HS-27A (cell line): ENCODE measurements around the gene ASXL3.

ENCODE experiments used
- DNase-seq: peaks from one replicate; pipeline ENCODE4 v3.0.0-alpha.2; 2012; ENCODE audit warnings: low read depth, missing footprints

ASXL3 gene

DNA sequence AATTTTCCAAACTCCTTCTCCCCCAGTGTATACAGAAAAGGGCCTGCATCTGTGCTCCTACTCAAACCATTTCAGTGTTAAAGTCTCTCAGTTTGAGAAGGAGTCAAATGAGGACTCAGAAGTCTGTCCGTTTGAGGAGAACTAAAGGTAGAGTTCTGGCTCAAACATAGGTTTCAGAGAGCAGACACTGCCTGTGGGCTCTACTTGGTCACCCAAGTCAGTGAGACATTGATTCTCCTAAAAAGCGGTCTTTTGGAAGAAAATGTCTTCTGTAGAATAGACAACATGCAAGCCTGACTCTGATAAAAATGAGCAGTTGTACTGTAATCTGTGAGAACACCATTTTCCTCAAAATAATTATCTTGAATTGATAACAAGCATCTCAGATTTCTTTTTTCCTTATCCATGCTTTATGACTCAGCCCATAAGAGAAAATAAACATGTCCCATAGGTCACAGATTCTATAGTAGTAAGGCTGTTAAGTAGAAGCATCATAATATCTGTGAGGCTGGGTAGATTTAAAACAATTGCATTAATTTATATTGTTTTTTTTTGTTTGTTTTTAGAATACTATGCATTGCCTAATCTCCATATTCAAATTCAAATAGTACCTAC lies 82.8 kb downstream of the ASXL3 start:
- no peak for DNase-seq

GRCh38 chr18:33664241-33664874 lies 86.3 kb downstream of the ASXL3 start:
- DNase-seq: no peak

- DNase-seq: no peak
Measured at GRCh38 chr18:33665187-33665586, 87.2 kb downstream of the ASXL3 start.

GRCh38 chr18:33665641-33666040 lies 87.6 kb downstream of the ASXL3 start:
- DNase-seq: no peak

- no peak for DNase-seq
Measured at GRCh38 chr18:33666915-33667314, 88.9 kb downstream of the ASXL3 start.

GRCh38 chr18:33669589-33669988 lies 91.6 kb downstream of the ASXL3 start:
- no peak for DNase-seq

- DNase-seq: no peak
Measured at GRCh38 chr18:33670029-33670428, 92.0 kb downstream of the ASXL3 start.

GRCh38 chr18:33673689-33674088 lies 95.7 kb downstream of the ASXL3 start:
- DNase-seq: no peak

GRCh38 chr18:33676593-33676992 lies 98.6 kb downstream of the ASXL3 start:
- no peak for DNase-seq

DNA sequence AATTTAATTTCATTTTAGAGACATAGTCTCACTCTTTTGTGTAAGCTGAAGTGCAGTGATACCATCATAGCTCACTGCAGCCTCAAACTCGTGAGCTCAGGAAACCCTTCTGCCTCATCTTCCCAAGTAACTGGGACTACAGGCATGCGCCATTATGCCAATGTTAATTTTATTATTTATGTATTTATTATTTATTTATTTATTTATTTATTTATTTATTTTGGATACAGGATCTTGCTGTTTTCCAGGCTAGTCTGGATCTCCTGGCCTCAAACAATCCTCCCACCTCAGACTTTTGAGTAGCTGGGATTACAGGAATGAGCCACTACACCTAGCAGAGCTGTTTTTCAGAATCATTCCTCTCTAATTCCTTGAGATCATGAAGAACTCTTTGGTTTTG lies 99.9 kb downstream of the ASXL3 start:
- DNase-seq: no peak

DNA sequence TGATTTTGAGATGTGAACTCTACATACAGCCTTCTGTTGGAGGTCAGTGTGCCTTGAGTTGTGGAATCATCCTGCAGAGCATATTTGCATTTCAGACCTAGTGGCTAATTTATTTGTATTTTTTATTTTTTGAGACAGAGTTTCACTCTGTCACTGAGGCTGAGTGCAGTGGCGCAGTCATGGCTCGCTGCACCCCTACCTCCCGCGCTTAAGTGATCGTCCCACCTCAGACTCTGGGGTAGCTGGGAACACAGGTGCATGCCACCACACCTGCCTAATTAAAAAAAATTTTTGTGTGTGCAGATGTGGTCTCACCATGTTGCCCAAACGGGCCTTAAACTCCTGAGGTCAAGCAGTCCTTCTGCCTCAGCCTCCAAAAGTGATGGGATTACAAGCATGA lies 104.4 kb downstream of the ASXL3 start:
- no peak for DNase-seq

DNA sequence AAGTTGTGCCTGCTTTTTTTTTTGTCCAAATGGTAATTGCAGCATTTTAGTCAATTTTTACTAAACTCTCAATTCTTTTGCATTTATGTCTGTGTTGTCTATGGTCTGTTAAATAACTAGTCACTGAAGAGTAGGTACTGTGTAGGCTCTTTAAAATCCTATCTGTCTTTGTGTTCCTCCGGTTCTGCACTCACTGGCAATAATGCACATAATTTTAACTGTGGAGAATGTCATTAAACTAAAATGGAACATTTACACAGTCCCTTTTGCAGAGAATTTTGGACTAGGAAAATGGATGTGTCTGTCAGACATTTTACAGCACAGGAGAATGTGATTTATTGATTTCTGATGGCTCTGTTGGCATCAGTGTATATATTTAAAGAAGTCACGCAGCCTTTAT lies 116.6 kb downstream of the ASXL3 start:
- no peak for DNase-seq

DNA sequence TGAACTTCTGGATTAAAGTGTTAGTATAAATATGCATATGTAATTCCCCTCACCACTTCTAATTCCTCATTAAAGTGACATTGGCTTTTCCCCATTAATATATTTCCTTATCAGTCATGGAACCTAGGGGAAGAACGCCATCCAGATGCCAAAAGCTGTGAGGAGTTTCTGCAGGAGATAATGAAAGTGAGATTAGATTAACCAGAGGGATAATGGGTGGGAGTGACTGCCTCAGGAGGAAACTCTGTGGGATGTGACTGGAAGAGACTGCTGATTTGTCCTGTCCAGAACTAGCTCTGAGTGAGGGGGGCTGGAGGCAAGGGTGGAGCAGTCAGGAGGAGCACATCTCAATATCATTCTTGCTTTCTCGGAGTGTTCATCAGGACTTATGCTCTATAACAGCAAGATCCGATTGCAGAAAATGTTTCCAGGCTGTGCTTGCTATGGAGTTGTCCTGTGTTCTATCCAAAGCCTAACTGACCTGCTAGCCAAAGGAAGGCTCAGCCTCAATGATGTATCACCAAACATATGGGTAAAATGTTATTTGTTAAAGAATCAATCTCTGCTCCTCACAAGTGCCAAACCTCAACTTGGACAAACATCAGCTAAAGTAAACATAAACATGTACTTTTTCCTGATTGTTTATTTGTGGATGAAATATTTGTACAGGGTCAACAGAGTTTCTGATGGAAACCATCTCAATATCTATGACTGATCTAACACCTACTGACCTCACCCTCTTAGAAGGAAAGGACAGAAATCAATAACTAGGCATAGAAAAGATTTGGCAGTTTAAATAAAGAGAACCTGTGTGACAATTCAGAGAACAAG lies 118.5 kb downstream of the ASXL3 start:
- no peak for DNase-seq

- no peak for DNase-seq
Measured at GRCh38 chr18:33697498-33697897, 119.5 kb downstream of the ASXL3 start.

- no peak for DNase-seq
Measured at GRCh38 chr18:33699372-33699771, 121.4 kb downstream of the ASXL3 start.

- no peak for DNase-seq
Measured at GRCh38 chr18:33700513-33700976, 122.5 kb downstream of the ASXL3 start.

DNA sequence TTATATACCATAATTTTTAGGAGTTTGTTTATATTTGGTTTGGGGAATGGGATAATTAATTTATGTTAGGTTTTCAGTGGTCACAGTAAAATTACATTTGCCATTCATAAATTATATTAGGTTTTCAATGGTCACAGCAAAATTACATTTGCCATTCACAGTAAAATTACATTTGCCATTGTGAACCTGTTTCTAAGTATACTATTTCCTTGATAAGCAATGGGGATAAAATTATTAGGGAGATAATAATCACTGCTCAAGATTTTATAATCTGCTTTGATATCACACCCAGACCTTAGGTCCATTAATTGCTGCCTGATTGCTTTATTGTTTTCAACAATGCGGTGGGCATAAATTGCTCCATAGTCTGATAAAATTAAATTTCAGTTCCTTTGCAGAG lies 124.6 kb downstream of the ASXL3 start:
- DNase-seq: no peak

DNA sequence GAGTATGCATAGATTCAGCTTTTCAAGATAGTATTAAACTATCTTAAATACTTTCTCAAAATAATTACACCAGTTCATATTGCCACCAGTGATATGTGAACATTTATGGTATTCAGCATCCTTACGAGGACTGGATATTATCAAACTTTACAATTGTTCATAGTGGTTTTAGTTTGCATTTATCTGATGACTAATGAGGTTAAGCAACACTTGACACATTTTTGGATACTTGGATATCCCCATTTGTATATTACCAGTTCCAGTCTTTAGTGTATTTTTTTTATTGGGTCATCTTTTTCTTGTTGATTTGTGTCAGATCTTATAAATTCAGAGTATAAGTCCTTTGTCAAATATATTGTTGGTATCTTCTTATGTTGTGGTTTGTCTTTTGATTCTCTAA lies 128.4 kb downstream of the ASXL3 start:
- DNase-seq: no peak

GRCh38 chr18:33708876-33709275 lies 130.9 kb downstream of the ASXL3 start:
- no peak for DNase-seq

DNA sequence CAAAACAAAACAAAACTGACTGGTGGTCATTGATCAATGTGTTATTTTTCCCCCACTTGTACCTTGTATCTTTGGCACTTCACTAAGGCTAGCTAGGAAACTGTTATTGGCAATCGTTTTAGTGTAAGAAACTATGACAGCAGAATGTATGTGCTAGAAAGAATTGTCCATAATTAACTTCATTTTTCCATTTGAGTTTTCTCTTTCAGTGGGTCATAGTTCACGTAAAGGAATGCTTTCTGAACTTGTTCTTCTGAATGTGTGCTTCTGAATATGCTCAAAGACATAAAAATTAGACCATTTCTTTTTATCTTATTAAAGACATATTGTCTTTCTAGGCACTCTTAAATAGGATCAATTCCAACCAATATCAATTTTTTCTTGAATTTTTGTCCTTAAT lies 132.2 kb downstream of the ASXL3 start:
- DNase-seq: no peak

- DNase-seq: no peak
Measured at GRCh38 chr18:33711514-33711913, 133.5 kb downstream of the ASXL3 start.

- no peak for DNase-seq
Measured at GRCh38 chr18:33712719-33713118, 134.7 kb downstream of the ASXL3 start.

- DNase-seq: no peak
Measured at GRCh38 chr18:33716061-33716683, 138.2 kb downstream of the ASXL3 start.
